Activated CD4-positive, alpha-beta T cell treated with anti-CD3 and anti-CD28 coated beads, Interleukin-2, amount 10 ng/mL, durations not matched to agents 24 days and 14 days (primary cell): ENCODE measurements around the gene FAM24A. TPM values are rescaled to one million over a fixed set of nuclear protein-coding genes. Genes with fewer than 3 reads are reported as not detected.
"Not testable (repeated sequence)": the region's sequence is repeated elsewhere in the genome, so short reads cannot be mapped to it uniquely, and the experiment has no call there.

ENCODE experiments used
- DNase-seq: peaks from one replicate; pipeline ENCODE4 v3.0.0; 2022
- H3K27ac Mint-ChIP-seq: one replicate; pipeline ENCODE4 v1.8.0; 2022; ENCODE audit warnings: mild to moderate bottlenecking, mixed read lengths
- H3K27me3 Mint-ChIP-seq: one replicate; pipeline ENCODE4 v1.8.0; 2022; ENCODE audit warnings: mixed read lengths
- H3K36me3 Mint-ChIP-seq: one replicate; pipeline ENCODE4 v1.8.0; 2022; ENCODE audit warnings: low read depth, mild to moderate bottlenecking, mixed read lengths
- H3K4me1 Mint-ChIP-seq: one replicate; pipeline ENCODE4 v1.8.0; 2021; ENCODE audit warnings: mixed read lengths
- H3K4me3 Mint-ChIP-seq: one replicate; pipeline ENCODE4 v1.8.0; 2022; ENCODE audit warnings: mild to moderate bottlenecking, moderate library complexity, mixed read lengths
- H3K9me3 Mint-ChIP-seq: one replicate; pipeline ENCODE4 v1.8.0; 2021; ENCODE audit warnings: mixed read lengths
- intact Hi-C: fragments of 100-400 bp; cut with micrococcal nuclease; formaldehyde crosslinking; loops from one replicate; pipeline ENCODE4 v1.15.1; 2023
- total RNA-seq: library from RNA; stranded (reverse); gene quantifications from 2 replicates; pipeline ENCODE4 v1.2.3, GENCODE V29; 2022

Gene FAM24A
- total RNA-seq, 1 donor from 2014 or later = not detected

DNA sequence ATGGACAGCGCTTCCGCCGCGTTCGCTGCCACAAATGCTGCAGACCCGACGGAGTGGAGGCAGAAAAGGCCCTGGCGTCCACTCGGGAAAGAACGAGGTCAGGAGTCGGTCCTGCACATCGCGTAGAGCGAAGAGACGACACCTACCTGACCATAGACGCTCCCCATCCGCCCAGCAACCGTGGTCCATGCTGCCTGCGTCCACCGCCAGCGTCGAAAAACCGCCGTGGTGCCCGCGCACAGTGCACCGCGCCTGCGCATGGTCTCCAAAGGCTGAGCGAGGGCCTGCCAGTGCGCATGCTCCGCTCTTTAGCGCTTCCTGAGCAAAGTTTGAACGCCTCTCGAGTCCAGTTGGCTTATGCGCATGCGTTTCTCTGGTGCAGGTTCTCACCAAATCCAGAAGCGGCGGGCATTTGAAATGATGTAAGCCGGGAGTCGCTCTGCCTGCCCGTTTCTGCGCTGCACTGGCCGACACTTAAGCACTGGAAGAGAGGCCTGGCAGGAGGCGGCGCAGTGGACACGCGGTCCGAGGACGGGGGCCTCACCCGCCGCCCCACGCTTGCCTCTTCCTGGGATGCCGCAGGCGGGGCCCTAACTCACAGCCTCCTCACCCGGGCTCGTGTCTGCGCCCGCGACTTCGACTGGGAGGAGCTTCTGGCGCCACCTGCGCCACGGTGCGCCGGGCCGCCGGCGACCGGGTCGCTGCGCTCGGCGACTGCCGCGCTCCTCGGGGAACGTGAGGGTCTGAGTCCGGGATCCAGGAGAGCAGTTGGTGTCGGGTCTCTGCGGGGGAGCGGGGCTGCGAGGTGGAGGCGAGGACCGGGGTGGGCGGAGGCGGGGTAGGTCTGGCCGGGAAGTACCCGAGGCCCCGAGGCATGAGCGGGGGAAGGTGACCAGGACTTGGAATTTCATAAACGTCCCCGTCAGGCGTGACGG lies 30.8 kb upstream of the FAM24A start, which contains the start of gene FAM24B:
Gene FAM24B (minus strand): TSS at position 243 of the 935 bp plus-strand sequence. CDS start 29,066 bp downstream, outside the sequence.
- Mint-ChIP-seq H3K36me3 (peaks cover 46% of the 10 kb centered on the region), H3K4me3 (peak within 1 kb of the TSS; percentile 98)
- DNase-seq = peak; percentile 98

DNA sequence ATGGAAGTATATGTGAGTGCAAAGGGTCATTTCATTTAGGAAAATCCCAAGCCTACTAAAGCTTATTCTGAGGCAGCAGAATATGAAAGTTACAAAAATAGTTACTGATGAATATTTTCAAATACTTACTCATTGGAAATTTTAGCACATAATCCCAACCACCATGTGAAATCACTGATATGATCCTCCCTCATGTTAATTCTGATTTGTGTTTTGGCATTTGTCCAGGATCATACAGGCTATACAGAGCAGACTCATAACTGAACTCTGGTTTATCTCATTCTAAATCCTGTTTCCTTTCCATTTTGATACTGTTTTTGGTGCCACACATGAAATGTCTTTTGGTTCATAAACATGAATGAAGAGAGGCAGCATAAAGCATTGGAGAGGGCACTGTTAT lies 27.6 kb upstream of the FAM24A start:
- Mint-ChIP-seq H3K27me3 (no peaks in the 10 kb centered on the region), H3K4me1 (peaks cover 25% of the 10 kb centered on the region), H3K36me3 (peaks cover 20% of the 10 kb centered on the region), H3K27ac (no peak overlapping the region), H3K9me3 (no peaks in the 10 kb centered on the region), H3K4me3 (no peak overlapping the region)
- intact Hi-C loops = no loop called here
- DNase-seq = no peak

More for the DNA sequence above, 30.8 kb upstream of the FAM24A start, which contains the start of gene FAM24B:
- Mint-ChIP-seq H3K4me1 (peaks cover 38% of the 10 kb centered on the region), H3K27me3 (no peaks in the 10 kb centered on the region), H3K9me3 (peaks cover 6% of the 10 kb centered on the region), H3K27ac (peak within 1 kb of the TSS; percentile 96)
- intact Hi-C loops = loop anchor here (1.0 to 10.0 kb wide), 5 partner anchors 75 to 505 kb away; partner anchors contain the start of genes BUB3, C10orf88, IKZF5 and PLEKHA1

DNA sequence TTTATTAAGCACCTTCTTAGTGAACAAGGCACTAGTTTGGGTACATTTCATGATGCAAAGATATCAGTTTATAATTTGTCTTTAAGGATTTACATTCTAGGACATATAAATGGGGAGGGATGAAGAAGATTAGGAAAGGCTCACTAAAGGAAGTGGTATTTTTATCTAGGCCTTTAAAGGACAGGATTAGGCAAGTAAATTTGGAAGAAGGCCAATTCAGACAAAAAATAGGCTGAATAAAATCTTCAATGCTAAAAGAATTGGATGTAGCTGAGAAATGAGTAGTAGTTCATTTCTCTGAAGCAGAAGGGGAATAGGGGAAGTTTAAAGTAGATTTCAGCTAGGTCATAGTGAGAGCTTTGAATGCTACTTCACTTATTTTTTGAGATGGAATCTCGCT lies 26.2 kb upstream of the FAM24A start:
- Mint-ChIP-seq H3K27me3 (no peaks in the 10 kb centered on the region), H3K27ac (no peak overlapping the region), H3K4me1 (peaks cover 16% of the 10 kb centered on the region), H3K4me3 (no peak overlapping the region), H3K9me3 (no peaks in the 10 kb centered on the region), H3K36me3 (peaks cover 15% of the 10 kb centered on the region)
- DNase-seq = no peak
- intact Hi-C loops = no loop called here

DNA sequence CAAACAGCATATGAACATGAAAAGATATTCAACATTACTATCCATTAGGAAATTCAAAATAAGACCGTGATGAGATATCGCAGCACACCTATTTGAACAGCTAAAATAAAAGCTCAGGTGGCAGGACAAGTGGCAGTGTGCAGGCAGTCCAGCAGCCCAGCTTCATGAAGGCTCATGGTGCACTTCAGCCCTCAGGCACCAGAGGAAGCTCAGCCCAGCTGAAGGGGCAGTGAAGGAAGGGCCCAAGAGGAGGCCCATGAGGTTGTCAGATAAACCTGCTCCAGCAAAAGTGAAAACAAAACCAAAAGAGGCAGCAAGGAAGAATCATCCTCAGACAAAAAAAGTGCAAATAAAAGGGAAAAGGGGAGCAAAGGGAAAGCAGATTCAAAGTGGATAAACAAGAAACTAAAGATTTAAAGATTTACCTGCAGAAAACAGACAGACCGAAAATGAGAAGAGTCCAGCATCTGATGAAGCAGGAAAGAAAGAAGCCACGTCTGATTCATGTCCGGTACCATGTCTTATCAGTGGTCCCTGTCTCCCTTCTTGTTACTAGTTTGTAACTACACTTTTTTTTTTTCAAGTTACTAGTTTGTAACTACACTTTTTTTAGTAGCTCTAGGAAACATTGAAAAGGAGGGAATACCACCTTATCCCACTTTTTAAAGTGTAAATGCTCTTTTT lies 16.0 kb upstream of the FAM24A start:
- no peak for DNase-seq
- Mint-ChIP-seq H3K27me3 (no peaks in the 10 kb centered on the region), H3K9me3 (no peaks in the 10 kb centered on the region), H3K4me3 (no peak overlapping the region), H3K27ac (no peak overlapping the region), H3K36me3 (peaks cover 3% of the 10 kb centered on the region), H3K4me1 (peaks cover 6% of the 10 kb centered on the region)
- intact Hi-C loops = no loop called here

DNA sequence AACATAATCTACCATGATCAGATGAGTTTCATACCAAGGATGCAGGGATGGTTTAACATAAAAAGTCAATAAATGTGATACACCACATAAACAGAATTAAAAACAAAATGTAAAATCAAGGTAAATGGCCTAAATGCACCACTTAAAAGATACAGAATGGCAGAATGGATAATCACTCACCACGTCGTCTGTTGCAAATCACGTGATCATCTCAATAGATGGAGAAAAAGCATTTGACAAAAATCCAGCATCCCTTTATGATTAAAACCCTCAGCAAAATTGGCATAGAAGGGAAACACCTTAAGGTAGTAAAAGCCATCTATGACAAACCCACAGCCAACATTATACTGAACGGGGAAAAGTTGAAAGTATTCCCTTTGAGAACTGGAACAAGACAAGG lies 6.5 kb upstream of the FAM24A start:
- peaks cover 15% of the 10 kb centered on the region for H3K9me3 Mint-ChIP-seq
- H3K27ac Mint-ChIP-seq, H3K4me3 Mint-ChIP-seq, DNase-seq, H3K27me3 Mint-ChIP-seq, intact Hi-C loops, H3K36me3 Mint-ChIP-seq, H3K4me1 Mint-ChIP-seq: not testable (repeated sequence)

DNA sequence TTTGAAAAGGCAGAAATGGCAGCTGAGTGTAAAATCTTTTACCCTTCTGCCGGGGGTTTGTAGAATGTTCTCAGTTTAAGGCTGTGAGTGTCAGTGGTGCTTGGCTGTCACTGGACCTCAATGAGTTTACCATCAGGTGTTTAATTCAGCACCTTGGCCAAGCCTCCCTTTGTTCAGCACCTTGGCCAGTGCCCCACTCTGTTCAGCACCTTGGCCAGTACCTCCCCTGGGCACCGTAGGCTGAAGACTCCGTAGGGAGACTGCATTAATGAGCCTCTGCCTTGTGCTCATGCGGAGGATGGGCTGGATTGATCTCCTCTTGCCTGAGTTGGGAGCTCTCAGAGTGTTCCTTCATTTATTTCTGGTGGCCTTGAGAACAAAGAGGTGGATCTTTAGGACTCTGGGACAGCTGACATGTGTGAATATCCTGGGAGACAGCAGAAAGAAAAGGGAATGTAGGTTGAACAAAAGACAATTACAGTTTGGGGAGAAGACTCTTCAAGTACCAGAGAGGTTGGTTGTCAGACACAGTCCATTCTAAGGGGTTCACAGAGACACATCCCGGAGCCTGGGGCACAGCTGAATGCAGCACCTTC lies 1.6 kb downstream of the FAM24A start:
- Mint-ChIP-seq H3K4me1 (no peaks in the 10 kb centered on the region), H3K27ac (no peak overlapping the region), H3K4me3 (no peak overlapping the region), H3K36me3 (no peaks in the 10 kb centered on the region), H3K9me3 (peaks cover 9% of the 10 kb centered on the region), H3K27me3 (peaks cover 2% of the 10 kb centered on the region)
- intact Hi-C loops = no loop called here
- peak; percentile 92 for DNase-seq

DNA sequence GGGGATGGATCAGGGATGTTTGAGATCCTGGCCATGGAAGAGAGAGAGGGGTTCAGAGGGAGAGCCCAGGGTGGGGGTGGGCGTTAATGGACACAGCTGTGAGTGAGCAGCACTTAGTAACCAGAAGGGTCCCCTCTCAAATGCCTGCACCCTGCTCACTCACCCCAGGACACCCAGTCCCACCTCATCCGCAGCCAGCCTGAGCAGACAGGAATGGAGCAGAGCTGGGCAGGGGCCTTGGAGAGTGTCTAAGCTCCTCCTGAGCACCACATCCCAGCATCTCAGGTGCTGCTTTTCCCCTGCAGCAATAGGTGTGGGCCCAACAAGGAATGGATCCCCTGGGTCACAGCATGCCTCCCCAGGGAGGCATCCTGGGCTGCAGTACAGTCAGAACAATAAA lies 5.3 kb downstream of the FAM24A start:
- Mint-ChIP-seq H3K27ac (no peak overlapping the region), H3K4me1 (no peaks in the 10 kb centered on the region), H3K9me3 (peaks cover 13% of the 10 kb centered on the region), H3K4me3 (no peak overlapping the region), H3K27me3 (no peaks in the 10 kb centered on the region), H3K36me3 (no peaks in the 10 kb centered on the region)
- intact Hi-C loops = no loop called here
- DNase-seq = no peak

DNA sequence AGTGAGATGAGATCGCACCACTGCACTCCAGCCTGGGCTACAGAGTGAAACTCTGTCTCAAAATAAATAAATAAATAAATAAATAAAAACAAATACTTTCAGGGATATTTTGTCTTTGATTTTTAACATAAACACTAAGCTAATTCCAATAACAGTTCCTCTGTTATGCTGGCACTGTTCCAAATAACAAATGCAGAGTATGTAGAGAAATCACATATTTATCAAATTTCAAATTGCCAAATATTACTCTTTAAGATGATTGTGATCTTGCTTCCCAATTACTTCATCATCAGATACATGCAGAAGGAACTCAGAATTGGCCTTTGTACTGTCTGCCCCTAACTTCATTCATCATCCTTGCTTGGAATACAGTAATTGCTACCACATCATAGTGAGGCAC lies 19.7 kb downstream of the FAM24A start:
- peaks cover 10% of the 10 kb centered on the region for H3K36me3 Mint-ChIP-seq
- no peaks in the 10 kb centered on the region for H3K9me3 Mint-ChIP-seq
- intact Hi-C loops = no loop called here
- no peak for DNase-seq
- H3K27ac Mint-ChIP-seq = no peak overlapping the region
- no peak overlapping the region for H3K4me3 Mint-ChIP-seq
- no peaks in the 10 kb centered on the region for H3K4me1 Mint-ChIP-seq
- no peaks in the 10 kb centered on the region for H3K27me3 Mint-ChIP-seq

DNA sequence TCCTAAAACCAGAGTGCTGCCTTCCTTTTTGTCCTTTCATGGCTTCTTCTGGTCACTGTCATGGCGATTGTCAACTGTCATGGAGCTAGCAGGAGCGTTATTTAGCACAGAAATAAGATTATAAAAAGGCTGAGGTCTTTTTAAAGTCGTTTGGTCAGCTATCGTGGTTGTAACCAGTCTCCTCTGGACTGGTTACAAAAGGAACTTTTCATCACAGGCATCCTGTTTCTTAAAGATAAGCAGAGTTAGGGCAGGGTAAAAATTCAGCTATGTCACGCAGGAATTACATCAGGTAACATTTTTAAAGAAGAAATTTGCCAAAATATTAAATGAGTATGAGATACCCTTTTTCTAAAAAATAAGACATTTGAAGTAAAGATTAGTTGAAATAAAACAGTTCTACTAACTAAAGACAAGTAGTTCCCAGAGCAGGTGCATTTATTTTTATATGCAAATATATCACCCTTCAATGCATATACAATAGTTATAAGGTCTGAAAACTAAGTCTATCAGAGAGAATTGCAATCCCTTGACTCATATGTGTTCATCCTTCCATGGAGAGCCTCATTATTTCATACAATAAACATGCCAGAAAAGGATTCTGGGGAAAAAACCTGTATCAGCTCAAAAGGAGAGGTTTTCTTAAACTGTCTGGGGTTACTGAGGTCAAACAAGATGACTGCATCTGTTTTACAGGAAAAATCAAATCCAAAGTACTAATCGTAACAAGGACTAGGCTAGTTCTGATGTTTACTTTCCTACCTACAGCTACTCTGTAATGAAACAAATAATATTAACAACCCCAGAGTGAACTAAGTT lies 20.9 kb downstream of the FAM24A start:
- H3K4me1 Mint-ChIP-seq = no peaks in the 10 kb centered on the region
- no peaks in the 10 kb centered on the region for H3K9me3 Mint-ChIP-seq
- H3K27ac Mint-ChIP-seq = no peak overlapping the region
- no peaks in the 10 kb centered on the region for H3K27me3 Mint-ChIP-seq
- peaks cover 14% of the 10 kb centered on the region for H3K36me3 Mint-ChIP-seq
- DNase-seq = no peak
- intact Hi-C loops = no loop called here
- no peak overlapping the region for H3K4me3 Mint-ChIP-seq

DNA sequence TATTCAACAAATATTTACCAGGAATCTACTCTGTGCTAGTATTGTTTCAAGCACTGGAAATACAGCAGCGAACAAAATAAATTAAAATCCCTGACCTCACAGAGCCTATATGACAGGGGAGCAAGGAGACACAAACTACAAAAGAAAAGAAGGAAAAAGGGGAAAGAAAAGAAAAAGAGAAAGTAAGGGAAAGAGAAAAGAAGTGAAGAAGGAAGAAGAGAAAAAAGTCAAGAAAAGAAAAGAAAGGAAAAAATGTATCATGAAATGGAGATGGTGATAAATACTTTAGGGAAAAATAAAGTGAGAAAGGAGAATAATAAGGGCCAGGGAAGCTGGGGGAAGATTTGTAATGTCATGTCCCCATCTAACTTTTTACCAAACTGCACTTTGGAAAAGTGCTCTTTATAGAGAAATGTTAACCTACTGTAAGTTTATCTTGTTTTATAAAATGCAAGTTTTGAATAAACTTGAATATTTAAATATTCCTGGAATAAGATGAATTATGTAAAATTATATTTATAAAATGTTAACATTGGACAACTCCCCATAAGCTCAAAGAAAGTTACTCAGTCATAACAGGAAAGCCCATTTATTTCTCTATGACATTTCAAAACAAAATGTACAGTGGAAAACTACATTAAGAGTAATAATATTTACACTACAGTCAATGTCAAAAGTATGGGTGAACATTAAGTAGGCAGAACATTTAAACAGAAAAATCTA lies 28.9 kb downstream of the FAM24A start:
- DNase-seq = no peak
- Mint-ChIP-seq H3K27ac (no peak overlapping the region), H3K4me3 (no peak overlapping the region), H3K27me3 (no peaks in the 10 kb centered on the region), H3K9me3 (no peaks in the 10 kb centered on the region), H3K36me3 (peaks cover 34% of the 10 kb centered on the region), H3K4me1 (peaks cover 2% of the 10 kb centered on the region)
- intact Hi-C loops = no loop called here

DNA sequence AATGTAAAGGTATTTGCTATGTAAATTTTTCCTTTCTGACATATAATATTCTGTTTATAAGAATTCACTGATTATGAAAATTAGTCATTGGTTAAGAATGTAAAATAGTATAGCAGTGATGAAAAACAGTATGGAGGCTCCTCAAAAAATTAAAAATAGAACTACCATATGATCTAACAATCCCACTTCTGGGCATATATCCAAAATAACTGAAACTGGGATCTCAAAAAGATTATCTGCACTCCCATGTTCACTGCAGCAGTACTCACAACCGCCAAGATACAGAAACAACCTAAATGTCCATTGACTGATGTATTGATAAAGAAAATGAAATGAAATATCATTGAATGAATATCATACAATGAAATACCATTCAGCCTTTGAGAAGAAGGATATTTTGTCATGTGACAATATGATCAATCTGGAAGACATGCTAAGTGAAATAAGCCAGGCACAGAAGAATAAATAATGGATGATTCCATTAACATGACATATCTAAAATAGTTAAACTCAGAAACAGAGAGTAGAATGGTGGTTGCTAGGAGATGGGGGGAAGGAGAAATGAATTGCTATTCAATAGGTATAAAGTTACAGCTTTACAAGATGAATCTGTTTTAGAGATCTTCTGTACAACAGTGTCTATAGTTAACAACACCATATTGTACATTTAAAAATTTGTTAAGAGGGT lies 29.6 kb downstream of the FAM24A start:
- Mint-ChIP-seq H3K36me3 (peaks cover 33% of the 10 kb centered on the region), H3K4me1 (peaks cover 2% of the 10 kb centered on the region), H3K27ac (no peak overlapping the region), H3K27me3 (no peaks in the 10 kb centered on the region), H3K9me3 (no peaks in the 10 kb centered on the region), H3K4me3 (no peak overlapping the region)
- no peak for DNase-seq
- intact Hi-C loops = no loop called here

DNA sequence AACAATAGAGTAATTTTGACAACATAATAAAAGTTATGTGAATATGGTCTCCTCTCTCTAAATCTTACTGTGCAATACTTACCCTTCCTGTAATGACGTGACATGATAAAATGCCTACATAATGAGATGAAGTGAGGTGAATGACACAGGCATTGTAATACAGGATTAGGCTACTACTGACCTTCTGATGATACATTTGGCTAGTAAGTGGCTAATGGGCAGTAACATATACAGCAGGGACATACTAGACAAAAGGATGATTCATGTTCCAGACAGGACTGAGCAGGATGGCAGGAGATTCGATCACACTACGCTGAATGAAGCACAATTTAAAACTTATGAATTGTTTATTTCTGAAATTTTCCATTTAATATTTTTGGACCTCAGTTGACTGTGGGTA lies 38.9 kb downstream of the FAM24A start:
- H3K27ac Mint-ChIP-seq = no peak overlapping the region
- H3K36me3 Mint-ChIP-seq = peaks cover 37% of the 10 kb centered on the region
- H3K9me3 Mint-ChIP-seq = peaks cover 3% of the 10 kb centered on the region
- no peak for DNase-seq
- peaks cover 3% of the 10 kb centered on the region for H3K27me3 Mint-ChIP-seq
- no peak overlapping the region for H3K4me3 Mint-ChIP-seq
- H3K4me1 Mint-ChIP-seq = peaks cover 30% of the 10 kb centered on the region
- intact Hi-C loops = no loop called here
